Smooth muscle cell (in vitro differentiated cells): ENCODE results near the gene MEIS1. TPM values are rescaled to one million over a fixed set of nuclear protein-coding genes. Genes with fewer than 3 reads are reported as not detected.

Experiments used
- DNase-seq: peaks from one replicate; lab custom pipeline; 2025; ENCODE audit not compliant: unreplicated experiment; lab: John Stamatoyannopoulos, UW
- H2AFZ ChIP-seq: fragments of 200-600 bp; sonication (generic); 2 replicates; pipeline ENCODE4 v1.6.0; 2016; ENCODE audit warnings: antibody characterized with exemption, low read depth, mild to moderate bottlenecking
- H3F3A ChIP-seq: fragments of 200-600 bp; sonication (generic); 2 replicates; pipeline ENCODE4 v1.6.0; 2017; ENCODE audit warnings: antibody characterized with exemption, low read depth
- H3K27ac ChIP-seq: fragments of 200-600 bp; sonication (generic); 2 replicates; pipeline ENCODE4 v1.5.1; 2016; ENCODE audit warnings: low read depth, mild to moderate bottlenecking
- H3K27me3 ChIP-seq: fragments of 200-600 bp; sonication (generic); 2 replicates; pipeline ENCODE4 v1.6.1; 2016; ENCODE audit warnings: low read depth, mild to moderate bottlenecking
- H3K36me3 ChIP-seq: fragments of 200-600 bp; sonication (generic); 2 replicates; pipeline ENCODE4 v1.5.1; 2016; ENCODE audit warnings: low read depth
- H3K4me1 ChIP-seq: fragments of 200-600 bp; sonication (generic); 2 replicates; pipeline ENCODE4 v1.5.1; 2016; ENCODE audit warnings: low read depth
- H3K4me2 ChIP-seq: fragments of 200-600 bp; sonication (generic); 2 replicates; pipeline ENCODE4 v1.6.0; 2016; ENCODE audit warnings: mild to moderate bottlenecking
- H3K4me3 ChIP-seq: fragments of 200-600 bp; sonication (generic); 2 replicates; pipeline ENCODE4 v1.5.1; 2016; ENCODE audit warnings: mild to moderate bottlenecking
- H3K79me2 ChIP-seq: fragments of 200-600 bp; sonication (generic); 2 replicates; pipeline ENCODE4 v1.6.0; 2016; ENCODE audit warnings: low read depth, mild to moderate bottlenecking
- H3K9ac ChIP-seq: fragments of 200-600 bp; sonication (generic); 2 replicates; pipeline ENCODE4 v1.6.0; 2016; ENCODE audit warnings: low read depth
- H3K9me3 ChIP-seq: fragments of 200-600 bp; sonication (generic); replicated peaks from 2 replicates; pipeline ENCODE4 v1.5.1; 2016; ENCODE audit warnings: low read depth
- H4K20me1 ChIP-seq: fragments of 200-600 bp; sonication (generic); 2 replicates; pipeline ENCODE4 v1.6.0; 2016; ENCODE audit warnings: low read depth
- CTCF ChIP-seq: fragments of 200-600 bp; sonication (generic); IDR thresholded peaks from 2 replicates; pipeline ENCODE4 v1.5.1; 2017; ENCODE audit warnings: borderline replicate concordance, mild to moderate bottlenecking, antibody characterized with exemption; ENCODE audit not compliant: insufficient read depth, poor library complexity, severe bottlenecking
- WGBS: methylation state at CpG from one replicate; pipeline ENCODE4 v1.1.7; 2016; ENCODE audit warnings: low lambda C conversion rate; 5-methylcytosine and 5-hydroxymethylcytosine counted together
- polyA plus RNA-seq: library from polyadenylated mRNA; unstranded; fragments of >200 nt; fragmentation: Nextera tagmentation; extraction: Ambion mirVana; gene quantifications from 2 replicates; pipeline ENCODE4 v1.2.1, GENCODE V29; 2016
- total RNA-seq: library from RNA; depleted of rRNA; stranded (reverse); fragments of >200 nt; gene quantifications from 2 replicates; pipeline ENCODE4 v1.2.3, GENCODE V29; 2014

The MEIS1 gene
- total and polyA plus RNA-seq, 2 experiments from 2014 or later, result 15.6 to 15.8 TPM

- no peak for DNase-seq
- Histone ChIP-seq H3K4me3 (no peak overlapping the region), H3K36me3 (no peaks in the 10 kb centered on the region), H3K27me3 (no peaks in the 10 kb centered on the region), H3K4me1 (peaks cover 10% of the 10 kb centered on the region), H2AFZ (no peak overlapping the region), H3K79me2 (peaks cover 21% of the 10 kb centered on the region), H4K20me1 (peaks cover 5% of the 10 kb centered on the region), H3F3A (peaks cover 11% of the 10 kb centered on the region), H3K27ac (no peak overlapping the region), H3K9ac (no peak overlapping the region), H3K9me3 (no peaks in the 10 kb centered on the region), H3K4me2 (no peak overlapping the region)
- no peak for TF ChIP-seq CTCF
- WGBS, result 68% methylated on average over 4 of the region's 4 CpGs
Measured at GRCh38 chr2:66477135-66477842, 42.4 kb downstream of the MEIS1 start.

- Histone ChIP-seq H3K27me3 (no peaks in the 10 kb centered on the region), H3K9ac (no peak overlapping the region), H4K20me1 (peaks cover 5% of the 10 kb centered on the region), H3K4me2 (no peak overlapping the region), H3K4me3 (no peak overlapping the region), H2AFZ (no peak overlapping the region), H3K4me1 (peaks cover 10% of the 10 kb centered on the region), H3K36me3 (no peaks in the 10 kb centered on the region), H3K9me3 (no peaks in the 10 kb centered on the region), H3K79me2 (peaks cover 22% of the 10 kb centered on the region), H3F3A (peaks cover 11% of the 10 kb centered on the region), H3K27ac (no peak overlapping the region)
- TF ChIP-seq CTCF, result no peak
- DNase-seq, result no peak
- WGBS, result 75% methylated on average over 3 of the region's 3 CpGs
Measured at GRCh38 chr2:66478299-66478698, 43.4 kb downstream of the MEIS1 start.

GRCh38 chr2:66478731-66479316, 43.9 kb downstream of the MEIS1 start:
- no peak for TF ChIP-seq CTCF
- Histone ChIP-seq H3K9ac (no peak overlapping the region), H3K79me2 (peaks cover 22% of the 10 kb centered on the region), H3K4me1 (peaks cover 10% of the 10 kb centered on the region), H3K36me3 (no peaks in the 10 kb centered on the region), H2AFZ (no peak overlapping the region), H3K27me3 (no peaks in the 10 kb centered on the region), H3K4me3 (no peak overlapping the region), H3K4me2 (no peak overlapping the region), H3K27ac (no peak overlapping the region), H3F3A (peaks cover 11% of the 10 kb centered on the region), H3K9me3 (no peaks in the 10 kb centered on the region), H4K20me1 (peaks cover 5% of the 10 kb centered on the region)
- DNase-seq, result no peak
- 89% methylated on average over 2 of the region's 2 CpGs for WGBS
